Osteocyte (in vitro differentiated cells): ENCODE results near the gene TOB1. TPM values are rescaled to one million over a fixed set of nuclear protein-coding genes. Genes with fewer than 3 reads are reported as not detected.

Experiments used
- DNase-seq: peaks from one replicate; pipeline ENCODE4 v3.0.0; 2021; ENCODE audit warnings: mixed read lengths; ENCODE audit not compliant: unreplicated experiment; ENCODE audit errors: extremely low spot score
- H3K27ac Mint-ChIP-seq: one replicate; pipeline ENCODE4 v1.8.0; 2021; ENCODE audit warnings: mild to moderate bottlenecking, mixed read lengths; ENCODE audit not compliant: unreplicated experiment
- H3K27me3 Mint-ChIP-seq: one replicate; pipeline ENCODE4 v1.8.0; 2021; ENCODE audit warnings: mixed read lengths; ENCODE audit not compliant: unreplicated experiment
- H3K36me3 Mint-ChIP-seq: one replicate; pipeline ENCODE4 v1.8.0; 2021; ENCODE audit warnings: mixed read lengths; ENCODE audit not compliant: unreplicated experiment
- H3K4me1 Mint-ChIP-seq: one replicate; pipeline ENCODE4 v1.8.0; 2021; ENCODE audit warnings: mixed read lengths; ENCODE audit not compliant: unreplicated experiment
- H3K4me3 Mint-ChIP-seq: one replicate; pipeline ENCODE4 v1.8.0; 2021; ENCODE audit warnings: mild to moderate bottlenecking, moderate library complexity, mixed read lengths; ENCODE audit not compliant: unreplicated experiment
- H3K9me3 Mint-ChIP-seq: one replicate; pipeline ENCODE4 v1.8.0; 2021; ENCODE audit warnings: mixed read lengths; ENCODE audit not compliant: unreplicated experiment
- long read RNA-seq: library from polyadenylated mRNA; unstranded; transcript quantifications from one replicate; pipeline ENCODE4 v2.0.0, GENCODE V29; 2021
- total RNA-seq: library from RNA; stranded (reverse); gene quantifications from 2 replicates; pipeline ENCODE4 v1.2.1, GENCODE V29; 2021
- TF ChIP-seq, protein P1 (sequence below): fragments of 200-600 bp; sonication (generic); IDR thresholded peaks from 2 replicates; pipeline ENCODE4 v1.5.0; 2021; ENCODE audit warnings: antibody characterized with exemption, mild to moderate bottlenecking, moderate library complexity

Gene TOB1, protein sequence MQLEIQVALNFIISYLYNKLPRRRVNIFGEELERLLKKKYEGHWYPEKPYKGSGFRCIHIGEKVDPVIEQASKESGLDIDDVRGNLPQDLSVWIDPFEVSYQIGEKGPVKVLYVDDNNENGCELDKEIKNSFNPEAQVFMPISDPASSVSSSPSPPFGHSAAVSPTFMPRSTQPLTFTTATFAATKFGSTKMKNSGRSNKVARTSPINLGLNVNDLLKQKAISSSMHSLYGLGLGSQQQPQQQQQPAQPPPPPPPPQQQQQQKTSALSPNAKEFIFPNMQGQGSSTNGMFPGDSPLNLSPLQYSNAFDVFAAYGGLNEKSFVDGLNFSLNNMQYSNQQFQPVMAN
- total RNA-seq = 34.2 and 40.1 TPM in 2 replicates
- long read RNA-seq, partial matches to known transcripts = 0 of 8 reads
- long read RNA-seq, other reads (novel, unspliced or antisense) = 6 of 8 reads

DNA sequence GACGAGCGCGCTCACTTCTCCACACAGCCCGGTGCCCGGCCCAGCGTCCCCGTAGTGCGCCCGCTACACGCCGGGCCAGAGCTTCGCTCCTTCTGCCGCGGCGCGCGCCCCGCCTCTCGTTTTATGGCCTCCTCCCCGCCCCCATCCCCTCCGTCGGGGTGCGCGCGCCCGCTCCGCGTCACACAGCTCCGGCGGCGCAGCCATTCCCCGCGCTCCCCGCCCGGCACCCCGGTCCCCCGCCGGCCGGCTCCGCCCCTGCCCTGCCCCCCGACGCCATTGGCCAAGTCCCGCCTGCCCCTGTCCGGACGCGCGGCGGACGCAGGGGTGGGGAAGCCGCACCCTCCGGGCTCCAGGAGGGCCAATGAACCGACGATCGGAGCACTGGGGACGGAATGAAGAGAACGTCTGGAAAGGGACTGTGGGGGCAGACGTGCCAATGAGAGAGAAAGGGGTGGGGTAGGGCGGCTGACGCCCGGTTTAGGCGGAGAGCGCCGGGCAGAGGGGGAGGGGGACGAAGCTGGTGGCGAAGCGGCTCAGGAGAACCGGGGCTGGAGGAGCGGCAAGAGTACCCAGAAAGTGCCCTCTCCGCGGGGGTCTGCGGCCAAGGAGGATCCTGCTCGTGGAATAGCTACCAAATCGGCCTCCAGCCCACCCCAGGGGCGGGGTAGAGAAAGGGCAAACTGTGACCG is at the start of gene TOB1:
Gene TOB1, minus strand, starts transcription at position 94 of the 689 bp plus-strand sequence. CDS start 2,337 bp downstream, outside the sequence.
- H3K4me1 Mint-ChIP-seq = peaks cover 35% of the 10 kb centered on the region
- TF ChIP-seq, protein P1, sequence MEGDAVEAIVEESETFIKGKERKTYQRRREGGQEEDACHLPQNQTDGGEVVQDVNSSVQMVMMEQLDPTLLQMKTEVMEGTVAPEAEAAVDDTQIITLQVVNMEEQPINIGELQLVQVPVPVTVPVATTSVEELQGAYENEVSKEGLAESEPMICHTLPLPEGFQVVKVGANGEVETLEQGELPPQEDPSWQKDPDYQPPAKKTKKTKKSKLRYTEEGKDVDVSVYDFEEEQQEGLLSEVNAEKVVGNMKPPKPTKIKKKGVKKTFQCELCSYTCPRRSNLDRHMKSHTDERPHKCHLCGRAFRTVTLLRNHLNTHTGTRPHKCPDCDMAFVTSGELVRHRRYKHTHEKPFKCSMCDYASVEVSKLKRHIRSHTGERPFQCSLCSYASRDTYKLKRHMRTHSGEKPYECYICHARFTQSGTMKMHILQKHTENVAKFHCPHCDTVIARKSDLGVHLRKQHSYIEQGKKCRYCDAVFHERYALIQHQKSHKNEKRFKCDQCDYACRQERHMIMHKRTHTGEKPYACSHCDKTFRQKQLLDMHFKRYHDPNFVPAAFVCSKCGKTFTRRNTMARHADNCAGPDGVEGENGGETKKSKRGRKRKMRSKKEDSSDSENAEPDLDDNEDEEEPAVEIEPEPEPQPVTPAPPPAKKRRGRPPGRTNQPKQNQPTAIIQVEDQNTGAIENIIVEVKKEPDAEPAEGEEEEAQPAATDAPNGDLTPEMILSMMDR = no peak
- peak within 1 kb of the TSS; percentile 99 for H3K27ac Mint-ChIP-seq
- H3K27me3 Mint-ChIP-seq = no peaks in the 10 kb centered on the region
- H3K4me3 Mint-ChIP-seq = peak within 1 kb of the TSS; percentile 90
- peaks cover 12% of the 10 kb centered on the region for H3K36me3 Mint-ChIP-seq
- peak; percentile 99 for DNase-seq
- no peaks in the 10 kb centered on the region for H3K9me3 Mint-ChIP-seq

DNA sequence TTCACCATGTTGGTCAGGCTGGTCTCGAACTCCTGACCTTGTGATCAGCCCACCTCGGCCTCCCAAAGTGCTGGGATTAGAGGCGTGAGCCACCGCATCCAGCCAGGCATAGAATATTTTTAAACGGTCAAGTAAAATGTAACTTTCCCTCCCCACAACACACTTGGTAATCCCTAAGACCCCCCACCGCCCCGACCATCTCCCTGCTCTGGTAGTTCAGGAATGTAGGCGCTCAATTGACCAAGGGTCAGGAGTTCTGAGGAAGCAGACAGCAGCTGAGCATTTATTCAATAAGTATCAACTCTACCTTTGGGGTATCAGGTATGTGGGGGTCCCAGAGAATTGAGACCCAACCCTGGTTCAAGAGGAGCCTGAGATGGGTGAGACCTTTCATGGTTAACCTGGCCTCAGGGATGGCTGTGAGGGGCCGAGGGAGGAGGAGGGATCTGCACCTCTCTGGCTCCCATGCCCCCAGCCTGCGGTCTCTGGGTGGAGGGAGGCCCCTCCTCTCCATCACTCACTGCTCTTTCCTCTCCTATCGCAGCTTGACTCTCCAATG is 48.4 kb upstream of the TOB1 start:
- Mint-ChIP-seq H3K4me3 (no peak overlapping the region), H3K27me3 (peaks cover 3% of the 10 kb centered on the region), H3K9me3 (no peaks in the 10 kb centered on the region), H3K27ac (no peak overlapping the region), H3K4me1 (peaks cover 12% of the 10 kb centered on the region), H3K36me3 (no peaks in the 10 kb centered on the region)
- no peak for DNase-seq
- TF ChIP-seq, protein P1 = no peak

DNA sequence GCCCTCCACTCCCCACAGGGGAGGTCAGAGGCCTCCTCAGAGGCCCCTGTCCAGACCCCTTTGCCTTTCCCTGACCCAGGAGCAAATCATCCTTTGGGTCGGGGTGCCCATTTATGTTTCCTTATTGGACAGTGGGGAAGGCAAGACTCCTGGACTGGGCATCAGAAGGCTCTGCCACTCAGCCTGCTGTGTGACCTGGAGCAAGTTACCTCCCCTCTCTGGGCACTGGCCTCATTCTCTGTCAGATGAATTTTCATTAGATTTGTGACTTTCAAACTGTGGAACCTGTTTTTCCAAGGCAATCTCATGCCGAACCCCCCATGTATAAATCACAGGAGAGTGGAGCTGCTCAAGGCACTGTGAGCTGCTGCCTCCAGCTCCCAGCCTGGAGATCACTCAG is 47.0 kb upstream of the TOB1 start:
- TF ChIP-seq, protein P1 = no peak

DNA sequence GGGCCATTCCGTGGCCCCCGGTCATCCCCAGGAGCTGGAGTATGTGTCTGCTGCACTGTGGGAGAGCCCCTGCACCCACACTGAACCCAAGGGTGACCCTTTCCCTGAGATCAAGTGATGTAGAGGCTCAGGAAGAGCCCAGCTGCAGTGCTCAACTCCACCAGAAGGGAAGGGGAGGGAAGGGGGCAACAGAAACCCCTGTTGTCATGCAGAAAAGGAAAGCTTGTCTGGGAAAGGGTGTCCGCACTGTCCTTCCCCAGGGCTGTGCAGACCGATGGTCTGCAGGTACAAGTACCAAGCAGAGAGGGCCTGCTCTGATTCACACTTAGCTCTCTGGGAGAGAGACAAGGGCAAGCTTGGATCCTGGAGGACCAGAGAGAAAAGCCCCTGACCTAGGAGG is 45.7 kb upstream of the TOB1 start:
- Mint-ChIP-seq H3K4me3 (no peak overlapping the region), H3K4me1 (peaks cover 18% of the 10 kb centered on the region), H3K36me3 (no peaks in the 10 kb centered on the region), H3K27ac (no peak overlapping the region), H3K27me3 (peaks cover 3% of the 10 kb centered on the region), H3K9me3 (no peaks in the 10 kb centered on the region)
- no peak for DNase-seq
- TF ChIP-seq, protein P1 = no peak

More for the DNA sequence above, 47.0 kb upstream of the TOB1 start:
- H3K27me3 Mint-ChIP-seq = peaks cover 3% of the 10 kb centered on the region
- no peak overlapping the region for H3K4me3 Mint-ChIP-seq
- no peaks in the 10 kb centered on the region for H3K9me3 Mint-ChIP-seq
- no peak for DNase-seq
- H3K27ac Mint-ChIP-seq = no peak overlapping the region
- no peaks in the 10 kb centered on the region for H3K36me3 Mint-ChIP-seq
- peaks cover 15% of the 10 kb centered on the region for H3K4me1 Mint-ChIP-seq

DNA sequence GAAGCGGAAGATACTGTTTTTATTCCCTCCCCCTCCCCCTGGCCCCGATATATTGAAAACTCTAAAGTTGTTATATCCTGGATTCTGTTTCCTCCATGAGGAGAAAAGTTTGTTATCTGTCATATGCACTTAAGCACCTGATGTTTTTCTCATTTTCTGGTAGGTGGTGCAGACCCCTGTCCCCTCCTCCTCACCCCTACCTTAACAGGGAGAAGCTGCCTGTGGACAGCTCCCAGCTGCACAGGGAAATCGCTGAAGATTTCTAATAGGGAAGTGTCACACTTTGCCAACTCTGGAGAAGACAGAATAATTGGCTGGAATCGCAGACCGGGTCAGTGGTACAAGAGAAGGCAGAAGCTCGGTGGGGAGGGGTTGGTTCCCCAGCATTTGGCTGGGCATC is 45.3 kb upstream of the TOB1 start:
- Mint-ChIP-seq H3K27me3 (peaks cover 3% of the 10 kb centered on the region), H3K27ac (no peak overlapping the region), H3K36me3 (no peaks in the 10 kb centered on the region), H3K4me3 (no peak overlapping the region), H3K4me1 (peaks cover 18% of the 10 kb centered on the region), H3K9me3 (no peaks in the 10 kb centered on the region)
- DNase-seq = no peak
- TF ChIP-seq, protein P1 = no peak
